ENCODE data around the gene GCNT2.

Gene GCNT2

GRCh38 chr6:10589983-10590382 is 68.8 kb downstream of the GCNT2 start:
- DNase-seq (ENCODE audit: low read depth): no peak
- TF ChIP-seq, protein P1, sequence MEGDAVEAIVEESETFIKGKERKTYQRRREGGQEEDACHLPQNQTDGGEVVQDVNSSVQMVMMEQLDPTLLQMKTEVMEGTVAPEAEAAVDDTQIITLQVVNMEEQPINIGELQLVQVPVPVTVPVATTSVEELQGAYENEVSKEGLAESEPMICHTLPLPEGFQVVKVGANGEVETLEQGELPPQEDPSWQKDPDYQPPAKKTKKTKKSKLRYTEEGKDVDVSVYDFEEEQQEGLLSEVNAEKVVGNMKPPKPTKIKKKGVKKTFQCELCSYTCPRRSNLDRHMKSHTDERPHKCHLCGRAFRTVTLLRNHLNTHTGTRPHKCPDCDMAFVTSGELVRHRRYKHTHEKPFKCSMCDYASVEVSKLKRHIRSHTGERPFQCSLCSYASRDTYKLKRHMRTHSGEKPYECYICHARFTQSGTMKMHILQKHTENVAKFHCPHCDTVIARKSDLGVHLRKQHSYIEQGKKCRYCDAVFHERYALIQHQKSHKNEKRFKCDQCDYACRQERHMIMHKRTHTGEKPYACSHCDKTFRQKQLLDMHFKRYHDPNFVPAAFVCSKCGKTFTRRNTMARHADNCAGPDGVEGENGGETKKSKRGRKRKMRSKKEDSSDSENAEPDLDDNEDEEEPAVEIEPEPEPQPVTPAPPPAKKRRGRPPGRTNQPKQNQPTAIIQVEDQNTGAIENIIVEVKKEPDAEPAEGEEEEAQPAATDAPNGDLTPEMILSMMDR (IDR thresholded peaks at IDR 0.05; ENCODE audit: low read depth, low read length): no peak
- TF ChIP-seq POLR2A (IDR thresholded peaks at IDR 0.05; ENCODE audit: extremely low read depth, insufficient read length) (no peak), MYC (IDR thresholded peaks at IDR 0.05; ENCODE audit: low read depth, low read length) (no peak)
- TF ChIP-seq, protein P2, sequence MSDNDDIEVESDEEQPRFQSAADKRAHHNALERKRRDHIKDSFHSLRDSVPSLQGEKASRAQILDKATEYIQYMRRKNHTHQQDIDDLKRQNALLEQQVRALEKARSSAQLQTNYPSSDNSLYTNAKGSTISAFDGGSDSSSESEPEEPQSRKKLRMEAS (IDR thresholded peaks at IDR 0.05; ENCODE audit: low read depth, low read length): no peak
- no peak overlapping the region for H3K4me3 ChIP-seq (ENCODE audit: low read depth, low read length)

- TF ChIP-seq, protein P2 (IDR thresholded peaks at IDR 0.05; ENCODE audit: low read depth, low read length): no peak
- TF ChIP-seq MYC (IDR thresholded peaks at IDR 0.05; ENCODE audit: low read depth, low read length): no peak
- TF ChIP-seq, protein P1 (IDR thresholded peaks at IDR 0.05; ENCODE audit: low read depth, low read length): no peak
- no peak for TF ChIP-seq POLR2A (IDR thresholded peaks at IDR 0.05; ENCODE audit: extremely low read depth, insufficient read length)
- no peak for DNase-seq (ENCODE audit: low read depth)
- H3K4me3 ChIP-seq (ENCODE audit: low read depth, low read length): no peak overlapping the region
Measured at GRCh38 chr6:10591422-10592160, 70.4 kb downstream of the GCNT2 start.

GRCh38 chr6:10595731-10596664 is 74.8 kb downstream of the GCNT2 start:
- TF ChIP-seq POLR2A (IDR thresholded peaks at IDR 0.05; ENCODE audit: extremely low read depth, insufficient read length) (no peak), MYC (IDR thresholded peaks at IDR 0.05; ENCODE audit: low read depth, low read length) (no peak)
- TF ChIP-seq, protein P1 (IDR thresholded peaks at IDR 0.05; ENCODE audit: low read depth, low read length): no peak
- TF ChIP-seq, protein P2 (IDR thresholded peaks at IDR 0.05; ENCODE audit: low read depth, low read length): no peak
- peak overlapping the region; percentile 1 for H3K4me3 ChIP-seq (ENCODE audit: low read depth, low read length)
- peak; percentile 91 for DNase-seq (ENCODE audit: low read depth)

DNA sequence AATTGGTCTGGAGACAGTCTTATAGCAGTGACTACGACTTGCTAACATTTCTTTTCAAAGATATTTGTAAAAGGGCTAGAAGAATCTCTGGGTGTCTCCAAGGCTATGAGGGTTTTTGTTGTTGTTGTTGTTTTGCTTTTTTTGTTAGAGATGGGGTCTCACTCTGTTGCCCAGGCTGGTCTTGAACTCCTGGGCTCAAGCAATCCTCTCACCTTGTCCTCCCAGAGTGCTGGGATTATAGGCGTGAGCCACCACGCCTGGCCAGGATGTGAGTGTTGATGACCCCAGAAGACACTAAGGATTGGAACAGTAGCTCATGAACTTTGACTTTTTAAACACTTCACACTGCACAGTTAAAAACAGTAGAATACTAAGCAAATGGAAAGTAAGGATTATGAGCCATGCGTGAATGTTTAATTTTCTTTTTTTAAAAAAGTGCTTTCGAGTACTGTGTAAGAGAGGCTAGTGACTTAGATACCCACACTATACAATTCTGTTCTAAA is 76.4 kb downstream of the GCNT2 start:
- no peak for TF ChIP-seq POLR2A (IDR thresholded peaks at IDR 0.05; ENCODE audit: extremely low read depth, insufficient read length)
- TF ChIP-seq MYC (IDR thresholded peaks at IDR 0.05; ENCODE audit: low read depth, low read length): no peak
- TF ChIP-seq, protein P2 (IDR thresholded peaks at IDR 0.05; ENCODE audit: low read depth, low read length): no peak
- TF ChIP-seq, protein P1 (IDR thresholded peaks at IDR 0.05; ENCODE audit: low read depth, low read length): no peak
- no peak for DNase-seq (ENCODE audit: low read depth)

DNA sequence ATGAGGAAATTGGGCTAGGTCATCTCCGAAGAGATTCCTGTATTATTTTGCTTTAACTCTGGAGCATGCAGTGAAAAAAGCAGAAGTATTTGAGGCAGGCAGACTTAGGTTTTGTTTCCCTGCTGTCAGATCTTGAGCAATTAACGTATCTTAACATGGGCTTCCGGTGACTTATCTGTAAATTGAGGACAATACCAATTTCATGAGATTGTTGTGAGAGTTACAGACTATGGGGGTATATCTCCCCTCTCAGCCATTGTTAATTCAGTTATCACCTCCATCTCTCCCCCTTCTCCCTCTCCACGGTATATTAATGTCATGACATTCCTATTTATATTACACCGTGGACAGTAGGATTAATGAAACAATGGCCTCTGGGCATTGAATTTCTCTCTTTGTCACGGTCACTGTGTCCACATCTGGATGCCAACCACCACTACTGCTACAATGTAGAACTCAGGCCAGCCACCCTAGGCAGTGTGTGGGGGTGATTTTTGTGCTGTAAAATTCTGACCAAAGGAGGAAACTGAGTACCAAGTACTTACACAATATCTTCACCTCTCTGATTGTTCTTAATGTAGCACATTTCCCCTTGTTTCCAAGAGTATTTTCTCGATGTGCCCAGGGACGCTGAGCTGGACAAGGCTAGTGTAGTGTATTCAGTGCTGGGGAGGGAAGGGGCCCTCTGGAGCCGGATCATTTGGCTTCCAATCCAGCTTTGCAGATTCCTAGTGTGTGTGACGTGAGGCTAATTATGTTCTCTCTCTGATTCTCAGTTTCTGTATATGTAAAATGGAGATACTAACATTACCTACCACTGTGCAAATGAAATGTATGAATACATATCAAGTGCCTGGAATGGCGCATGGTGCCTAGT is 77.2 kb downstream of the GCNT2 start:
- H3K4me3 ChIP-seq (ENCODE audit: low read depth, low read length): peak overlapping the region; percentile 42
- DNase-seq (ENCODE audit: low read depth): peak; percentile 96
- TF ChIP-seq, protein P2 (IDR thresholded peaks at IDR 0.05; ENCODE audit: low read depth, low read length): no peak
- TF ChIP-seq POLR2A (IDR thresholded peaks at IDR 0.05; ENCODE audit: extremely low read depth, insufficient read length) (no peak), MYC (IDR thresholded peaks at IDR 0.05; ENCODE audit: low read depth, low read length) (no peak; the same call in none of the 2 replicates)
- TF ChIP-seq, protein P1 (IDR thresholded peaks at IDR 0.05; ENCODE audit: low read depth, low read length): no peak

More for the DNA sequence above, 76.4 kb downstream of the GCNT2 start:
- no peak overlapping the region for H3K4me3 ChIP-seq (ENCODE audit: low read depth, low read length)
